Astrocyte of the spinal cord (primary cell): ENCODE data around the gene HAUS5.
A peak's percentile ranks its signal among the peaks of the same experiment; 100 is the strongest.

Source experiments
- DNase-seq: peaks from one replicate; pipeline ENCODE4 v3.0.0; 2011; ENCODE audit warnings: low read depth, low spot score
- H3K4me3 ChIP-seq: 2 replicates; pipeline ENCODE4 v1.5.1; 2011; ENCODE audit warnings: low read depth, mild to moderate bottlenecking, low read length, moderate library complexity
- in situ Hi-C: cut with HindIII; loops from 2 replicates; pipeline ENCODE4 v1.10.0; 2017; ENCODE audit warnings: low sequenced_read_pairs
- TF ChIP-seq, protein P1 (sequence below): IDR thresholded peaks from 2 replicates; pipeline ENCODE4 v1.5.1; 2012; ENCODE audit warnings: low read depth, mild to moderate bottlenecking, low read length, inconsistent platforms

The HAUS5 gene

GRCh38 chr19:35666251-35666913 is 53.8 kb downstream of the HAUS5 start, which contains the start of gene UPK1A:
Gene UPK1A, plus strand, starts transcription at chr19:35666517. Its CDS starts 296 bp downstream, at chr19:35666813.
- in situ Hi-C loops: no loop called here
- TF ChIP-seq, protein P1, sequence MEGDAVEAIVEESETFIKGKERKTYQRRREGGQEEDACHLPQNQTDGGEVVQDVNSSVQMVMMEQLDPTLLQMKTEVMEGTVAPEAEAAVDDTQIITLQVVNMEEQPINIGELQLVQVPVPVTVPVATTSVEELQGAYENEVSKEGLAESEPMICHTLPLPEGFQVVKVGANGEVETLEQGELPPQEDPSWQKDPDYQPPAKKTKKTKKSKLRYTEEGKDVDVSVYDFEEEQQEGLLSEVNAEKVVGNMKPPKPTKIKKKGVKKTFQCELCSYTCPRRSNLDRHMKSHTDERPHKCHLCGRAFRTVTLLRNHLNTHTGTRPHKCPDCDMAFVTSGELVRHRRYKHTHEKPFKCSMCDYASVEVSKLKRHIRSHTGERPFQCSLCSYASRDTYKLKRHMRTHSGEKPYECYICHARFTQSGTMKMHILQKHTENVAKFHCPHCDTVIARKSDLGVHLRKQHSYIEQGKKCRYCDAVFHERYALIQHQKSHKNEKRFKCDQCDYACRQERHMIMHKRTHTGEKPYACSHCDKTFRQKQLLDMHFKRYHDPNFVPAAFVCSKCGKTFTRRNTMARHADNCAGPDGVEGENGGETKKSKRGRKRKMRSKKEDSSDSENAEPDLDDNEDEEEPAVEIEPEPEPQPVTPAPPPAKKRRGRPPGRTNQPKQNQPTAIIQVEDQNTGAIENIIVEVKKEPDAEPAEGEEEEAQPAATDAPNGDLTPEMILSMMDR: no peak
- no peak for DNase-seq
- no peak within 1 kb of the TSS for H3K4me3 ChIP-seq

GRCh38 chr19:35669566-35669965 is 57.0 kb downstream of the HAUS5 start:
- H3K4me3 ChIP-seq: no peak overlapping the region
- no peak for DNase-seq
- TF ChIP-seq, protein P1: no peak
- in situ Hi-C loops: no loop called here

- in situ Hi-C loops: no loop called here
- TF ChIP-seq, protein P1: no peak
- DNase-seq: no peak
- H3K4me3 ChIP-seq: no peak overlapping the region
Observed at GRCh38 chr19:35669974-35670373, 57.4 kb downstream of the HAUS5 start.

- H3K4me3 ChIP-seq: no peak overlapping the region
- in situ Hi-C loops: no loop called here
- DNase-seq: no peak
- TF ChIP-seq, protein P1: no peak
Observed at GRCh38 chr19:35670686-35671085, 58.2 kb downstream of the HAUS5 start.

DNA sequence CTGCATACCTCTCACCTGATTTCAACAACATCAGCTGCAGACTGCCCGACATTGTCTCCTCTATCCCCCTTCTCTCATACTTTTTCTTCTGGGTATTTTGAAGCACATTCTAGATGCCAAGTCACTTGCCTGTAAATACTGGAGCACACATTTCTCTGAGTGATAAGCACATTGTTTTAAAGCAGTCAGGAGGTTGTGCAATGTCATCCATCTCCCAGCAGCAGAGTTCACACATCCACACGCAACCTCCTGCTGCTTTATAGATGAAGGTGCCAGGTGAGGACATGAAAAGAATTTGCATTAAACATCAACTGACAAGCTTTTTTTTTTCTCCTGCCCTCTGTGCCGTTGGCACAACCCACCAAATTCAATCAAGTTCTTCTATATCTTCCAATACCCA is 59.3 kb downstream of the HAUS5 start:
- in situ Hi-C loops: no loop called here
- TF ChIP-seq, protein P1: no peak
- no peak overlapping the region for H3K4me3 ChIP-seq
- no peak for DNase-seq

GRCh38 chr19:35673121-35673804 is 60.7 kb downstream of the HAUS5 start:
- TF ChIP-seq, protein P1: no peak
- in situ Hi-C loops: no loop called here
- peak overlapping the region; percentile 35 for H3K4me3 ChIP-seq
- peak; percentile 33 for DNase-seq
